ENCODE measurements around the gene STON2.

Gene STON2

DNA sequence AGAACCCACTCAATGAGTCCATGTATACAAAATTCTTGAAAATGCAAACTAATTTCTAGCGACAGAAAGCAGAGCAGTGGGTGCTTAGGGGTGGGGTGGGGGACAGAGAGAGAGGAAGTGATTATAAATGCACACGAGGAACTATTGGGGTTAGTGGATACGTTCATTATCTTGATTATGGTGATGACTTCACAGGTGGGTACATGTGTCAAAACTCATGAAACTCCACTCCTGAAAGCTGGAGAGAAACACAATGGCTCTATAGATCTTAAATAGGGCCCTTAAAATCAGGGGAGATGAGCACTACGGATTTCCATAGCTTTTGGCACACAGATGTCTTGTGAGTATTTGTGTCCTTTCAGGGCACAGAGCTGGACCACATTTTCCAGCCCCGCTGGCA is 59.9 kb downstream of the STON2 start:
- Mint-ChIP-seq H3K4me1 (no peaks in the 10 kb centered on the region), H3K36me3 (no peaks in the 10 kb centered on the region), H3K9me3 (no peaks in the 10 kb centered on the region), H3K4me3 (no peak overlapping the region), H3K27ac (no peak overlapping the region), H3K27me3 (peaks cover 12% of the 10 kb centered on the region)

GRCh38 chr14:81337073-81337472 is 63.1 kb downstream of the STON2 start:
- Mint-ChIP-seq H3K4me1 (no peaks in the 10 kb centered on the region), H3K27me3 (peaks cover 4% of the 10 kb centered on the region), H3K36me3 (no peaks in the 10 kb centered on the region), H3K9me3 (no peaks in the 10 kb centered on the region), H3K4me3 (no peak overlapping the region), H3K27ac (no peak overlapping the region)

DNA sequence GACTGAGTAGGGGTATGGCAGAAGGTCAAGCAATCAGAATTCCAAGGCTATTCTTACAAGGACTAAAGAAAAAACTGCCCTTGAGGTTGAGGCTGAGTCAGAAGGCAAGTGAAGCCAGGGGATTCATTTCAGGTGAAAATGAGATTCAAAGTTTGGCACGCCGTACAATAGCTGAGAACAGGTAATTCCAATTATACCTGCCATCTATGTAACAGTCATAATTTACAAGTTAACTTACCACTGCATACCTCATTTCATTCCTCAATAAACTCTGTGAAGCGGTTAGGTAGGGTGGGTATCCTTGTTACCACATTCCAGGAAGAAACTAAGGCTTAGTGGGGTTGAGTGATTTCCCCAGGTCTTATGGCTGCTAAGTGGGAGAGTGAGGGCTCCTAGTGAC is 64.1 kb downstream of the STON2 start:
- no peak overlapping the region for H3K4me3 Mint-ChIP-seq
- H3K27ac Mint-ChIP-seq, result no peak overlapping the region
- H3K4me1 Mint-ChIP-seq, result no peaks in the 10 kb centered on the region
- H3K27me3 Mint-ChIP-seq, result peaks cover 4% of the 10 kb centered on the region
- H3K36me3 Mint-ChIP-seq, result no peaks in the 10 kb centered on the region
- no peaks in the 10 kb centered on the region for H3K9me3 Mint-ChIP-seq

DNA sequence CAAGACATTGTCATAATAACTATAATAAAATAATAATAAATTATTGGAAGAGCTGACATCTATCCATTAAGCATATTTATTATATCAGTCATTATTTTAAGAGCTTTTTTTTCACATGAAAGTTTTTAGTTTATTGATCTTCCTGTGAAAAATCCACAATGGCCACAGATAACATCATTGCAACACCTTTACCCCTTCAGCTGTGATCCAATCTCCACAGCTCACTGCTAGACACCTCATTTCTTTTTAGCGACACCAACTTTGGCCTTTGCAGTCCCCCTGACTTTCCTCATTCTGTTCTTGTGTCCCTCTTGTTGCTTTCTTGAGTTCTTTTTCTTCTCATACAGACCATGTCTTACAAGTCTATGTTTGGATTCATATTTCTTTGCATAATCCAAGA is 67.4 kb downstream of the STON2 start:
- Mint-ChIP-seq H3K27me3 (peaks cover 7% of the 10 kb centered on the region), H3K36me3 (no peaks in the 10 kb centered on the region), H3K27ac (no peak overlapping the region), H3K4me1 (no peaks in the 10 kb centered on the region), H3K4me3 (no peak overlapping the region), H3K9me3 (no peaks in the 10 kb centered on the region)

GRCh38 chr14:81331229-81332021 is 68.7 kb downstream of the STON2 start:
- Mint-ChIP-seq H3K27ac (no peak overlapping the region), H3K9me3 (no peaks in the 10 kb centered on the region), H3K4me1 (no peaks in the 10 kb centered on the region), H3K27me3 (peaks cover 7% of the 10 kb centered on the region), H3K36me3 (no peaks in the 10 kb centered on the region), H3K4me3 (no peak overlapping the region)

GRCh38 chr14:81330619-81331122 is 69.5 kb downstream of the STON2 start:
- H3K36me3 Mint-ChIP-seq, result no peaks in the 10 kb centered on the region
- H3K27ac Mint-ChIP-seq, result no peak overlapping the region
- no peaks in the 10 kb centered on the region for H3K9me3 Mint-ChIP-seq
- peaks cover 9% of the 10 kb centered on the region for H3K27me3 Mint-ChIP-seq
- H3K4me3 Mint-ChIP-seq, result no peak overlapping the region
- H3K4me1 Mint-ChIP-seq, result no peaks in the 10 kb centered on the region

DNA sequence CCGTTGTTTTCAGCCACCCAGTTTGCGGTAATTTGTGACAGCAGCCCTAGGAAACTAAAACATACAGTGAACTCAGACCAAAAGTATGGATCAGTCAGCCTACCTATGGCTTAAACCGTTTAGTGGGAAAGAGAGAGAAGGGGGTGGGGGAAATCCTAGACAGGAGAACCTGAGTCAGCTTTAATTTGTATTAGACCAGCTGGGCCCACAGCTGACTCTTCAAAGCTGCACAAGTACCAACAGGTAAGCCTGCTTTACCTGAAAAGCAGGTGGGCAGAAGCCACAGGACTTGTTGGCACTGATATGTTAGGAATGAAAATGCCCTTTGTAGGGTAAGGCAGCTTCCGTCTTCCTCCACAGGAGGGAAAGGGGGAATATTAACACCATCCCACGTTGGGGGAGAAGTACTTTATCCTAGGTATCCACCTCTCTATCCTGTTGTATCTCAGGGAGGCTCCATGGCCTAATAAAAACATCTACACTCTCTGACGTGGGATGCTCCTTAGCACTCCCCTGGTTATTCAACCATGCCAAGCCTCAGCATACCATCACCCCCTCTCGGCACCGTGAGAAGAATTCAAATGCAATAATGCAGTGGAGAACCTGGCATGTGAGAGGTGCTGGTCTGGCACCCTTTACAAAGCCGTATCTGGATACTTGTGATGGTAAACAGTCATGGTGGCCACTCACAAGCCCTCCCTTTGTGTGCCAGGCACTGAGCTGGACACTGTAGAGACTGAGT is 70.3 kb downstream of the STON2 start:
- Mint-ChIP-seq H3K9me3 (no peaks in the 10 kb centered on the region), H3K36me3 (no peaks in the 10 kb centered on the region), H3K4me3 (no peak overlapping the region), H3K4me1 (no peaks in the 10 kb centered on the region), H3K27ac (no peak overlapping the region), H3K27me3 (peaks cover 5% of the 10 kb centered on the region)

- Mint-ChIP-seq H3K27me3 (peaks cover 5% of the 10 kb centered on the region), H3K27ac (no peak overlapping the region), H3K9me3 (no peaks in the 10 kb centered on the region), H3K4me3 (no peak overlapping the region), H3K36me3 (no peaks in the 10 kb centered on the region), H3K4me1 (no peaks in the 10 kb centered on the region)
Observed at GRCh38 chr14:81326451-81326850, 73.7 kb downstream of the STON2 start.

DNA sequence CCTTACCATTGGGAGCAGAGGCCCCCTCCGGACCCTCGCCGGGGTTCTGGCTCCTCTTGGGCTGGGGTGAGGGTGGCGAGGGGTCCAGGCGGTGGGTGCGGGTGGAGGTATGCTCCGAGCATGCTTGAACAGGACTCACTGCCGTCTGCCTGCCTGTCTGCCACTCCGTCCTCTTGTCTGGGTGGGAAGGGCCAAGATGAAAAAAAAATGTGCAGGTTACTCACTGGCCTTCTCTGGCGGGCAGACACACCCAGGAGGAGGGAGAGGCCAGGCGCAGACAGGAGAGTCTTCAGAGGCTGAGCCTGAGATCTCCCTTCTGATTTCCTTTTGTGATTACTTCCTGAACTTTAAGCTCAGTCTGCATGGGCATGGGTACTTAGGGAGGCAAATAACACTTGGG is 76.1 kb downstream of the STON2 start:
- peaks cover 2% of the 10 kb centered on the region for H3K27me3 Mint-ChIP-seq
- no peaks in the 10 kb centered on the region for H3K36me3 Mint-ChIP-seq
- H3K4me3 Mint-ChIP-seq, result no peak overlapping the region
- H3K9me3 Mint-ChIP-seq, result no peaks in the 10 kb centered on the region
- H3K27ac Mint-ChIP-seq, result no peak overlapping the region
- H3K4me1 Mint-ChIP-seq, result no peaks in the 10 kb centered on the region

DNA sequence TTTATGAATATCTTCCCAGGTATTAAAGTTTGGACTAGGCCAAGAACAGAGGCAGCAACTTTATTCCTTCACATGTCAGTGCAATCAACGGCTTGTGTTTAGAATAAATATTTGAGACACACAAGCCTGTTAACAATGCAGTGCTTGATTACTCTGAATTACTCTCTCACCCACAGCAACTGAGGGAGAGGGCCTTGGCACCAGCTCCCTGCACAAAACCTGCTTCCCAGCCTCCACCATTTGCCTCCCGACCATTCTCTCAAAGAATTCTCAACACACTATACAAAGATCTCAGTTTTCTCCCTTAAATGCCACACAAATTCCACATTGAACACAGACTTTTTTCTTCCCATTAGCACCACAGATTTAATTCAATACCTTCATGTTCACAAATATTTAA is 77.0 kb downstream of the STON2 start:
- Mint-ChIP-seq H3K9me3 (no peaks in the 10 kb centered on the region), H3K4me1 (no peaks in the 10 kb centered on the region), H3K27ac (no peak overlapping the region), H3K4me3 (no peak overlapping the region), H3K27me3 (peaks cover 2% of the 10 kb centered on the region), H3K36me3 (no peaks in the 10 kb centered on the region)

- no peaks in the 10 kb centered on the region for H3K36me3 Mint-ChIP-seq
- no peak overlapping the region for H3K4me3 Mint-ChIP-seq
- H3K4me1 Mint-ChIP-seq, result no peaks in the 10 kb centered on the region
- no peaks in the 10 kb centered on the region for H3K9me3 Mint-ChIP-seq
- H3K27me3 Mint-ChIP-seq, result no peaks in the 10 kb centered on the region
- H3K27ac Mint-ChIP-seq, result no peak overlapping the region
Observed at GRCh38 chr14:81319946-81320345, 80.2 kb downstream of the STON2 start.

- no peaks in the 10 kb centered on the region for H3K36me3 Mint-ChIP-seq
- H3K4me3 Mint-ChIP-seq, result no peak overlapping the region
- H3K27ac Mint-ChIP-seq, result no peak overlapping the region
- H3K27me3 Mint-ChIP-seq, result no peaks in the 10 kb centered on the region
- no peaks in the 10 kb centered on the region for H3K4me1 Mint-ChIP-seq
- no peaks in the 10 kb centered on the region for H3K9me3 Mint-ChIP-seq
Observed at GRCh38 chr14:81319314-81319713, 80.8 kb downstream of the STON2 start.

DNA sequence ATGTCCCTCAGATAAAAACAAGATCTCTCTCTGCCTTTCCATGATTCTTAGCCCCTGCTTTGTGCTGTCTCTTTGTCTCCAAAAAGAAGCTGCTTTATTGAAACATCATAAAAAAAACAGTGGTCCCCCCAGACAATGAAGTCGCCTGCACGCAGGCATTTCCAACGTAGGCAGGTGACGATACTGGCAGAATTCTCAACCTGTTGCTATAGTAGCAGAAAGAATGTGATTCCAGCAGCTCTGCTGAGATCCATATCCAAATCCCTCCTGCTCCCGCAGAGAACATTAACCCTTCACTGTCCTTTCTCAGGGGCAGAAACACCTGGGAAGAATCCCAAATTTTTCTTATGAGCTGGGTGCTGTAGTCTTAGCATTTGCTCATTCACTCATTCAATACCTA is 84.8 kb downstream of the STON2 start:
- no peaks in the 10 kb centered on the region for H3K4me1 Mint-ChIP-seq
- H3K36me3 Mint-ChIP-seq, result no peaks in the 10 kb centered on the region

GRCh38 chr14:81314443-81315175 is 85.5 kb downstream of the STON2 start:
- Mint-ChIP-seq H3K9me3 (no peaks in the 10 kb centered on the region), H3K36me3 (no peaks in the 10 kb centered on the region), H3K4me3 (no peak overlapping the region), H3K27me3 (peaks cover 2% of the 10 kb centered on the region), H3K27ac (no peak overlapping the region), H3K4me1 (no peaks in the 10 kb centered on the region)

More for the DNA sequence above, 84.8 kb downstream of the STON2 start:
- H3K4me3 Mint-ChIP-seq, result no peak overlapping the region
- H3K9me3 Mint-ChIP-seq, result no peaks in the 10 kb centered on the region
- no peak overlapping the region for H3K27ac Mint-ChIP-seq
- H3K27me3 Mint-ChIP-seq, result peaks cover 2% of the 10 kb centered on the region

- Mint-ChIP-seq H3K36me3 (no peaks in the 10 kb centered on the region), H3K27ac (no peak overlapping the region), H3K4me1 (no peaks in the 10 kb centered on the region), H3K27me3 (peaks cover 2% of the 10 kb centered on the region), H3K9me3 (no peaks in the 10 kb centered on the region), H3K4me3 (no peak overlapping the region)
Observed at GRCh38 chr14:81313775-81314429, 86.2 kb downstream of the STON2 start.
